ENCODE results near the gene OCA2.

DNA sequence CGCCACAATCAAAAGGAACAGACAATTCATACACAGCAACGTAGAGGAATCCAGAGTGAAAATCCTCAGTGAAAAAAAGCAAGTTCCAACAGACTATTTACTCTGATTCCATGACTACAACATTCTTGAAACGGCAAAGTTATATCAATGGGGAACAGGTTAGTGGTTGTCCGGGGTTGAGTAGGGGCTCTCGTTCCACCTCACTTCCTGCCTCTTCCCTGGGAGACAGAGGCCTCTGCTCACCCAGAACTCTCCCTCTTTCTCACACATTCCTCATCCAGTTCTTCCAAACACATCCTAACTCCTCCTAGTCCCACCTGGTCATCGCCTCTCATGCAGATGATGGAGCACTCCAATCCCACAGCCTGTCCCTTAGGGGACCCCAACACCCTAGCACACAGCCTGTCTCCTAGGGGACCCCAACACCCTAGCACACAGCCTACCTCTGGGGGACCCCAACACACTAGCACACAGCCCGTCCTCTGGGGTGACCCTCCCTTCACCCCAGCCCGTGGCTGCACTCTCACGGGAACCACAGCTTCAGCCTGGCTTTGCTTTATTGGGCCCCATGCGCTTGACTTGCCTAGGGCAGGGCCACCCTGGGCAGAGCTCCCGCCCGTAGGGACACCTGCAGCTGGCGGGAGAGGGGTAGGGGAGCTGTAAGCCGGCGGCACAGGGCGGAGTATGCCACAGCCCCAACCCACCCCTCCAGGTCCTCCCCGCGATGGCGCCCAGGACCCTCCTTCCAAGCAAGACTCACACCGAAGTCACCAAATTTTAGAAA is 5.2 kb downstream of the OCA2 start:
- no peak for TF ChIP-seq CREB1 (IDR thresholded peaks at IDR 0.05; ENCODE audit: low read depth)
- no peak for TF ChIP-seq EP300 (IDR thresholded peaks at IDR 0.05; ENCODE audit: borderline replicate concordance)
- TF ChIP-seq TCF12 (IDR thresholded peaks at IDR 0.05; ENCODE audit: low read depth): no peak
- TF ChIP-seq CEBPB (IDR thresholded peaks at IDR 0.05): no peak
- TF ChIP-seq YY1 (IDR thresholded peaks at IDR 0.05; ENCODE audit: low read depth): no peak
- TF ChIP-seq, protein P1, sequence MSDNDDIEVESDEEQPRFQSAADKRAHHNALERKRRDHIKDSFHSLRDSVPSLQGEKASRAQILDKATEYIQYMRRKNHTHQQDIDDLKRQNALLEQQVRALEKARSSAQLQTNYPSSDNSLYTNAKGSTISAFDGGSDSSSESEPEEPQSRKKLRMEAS (IDR thresholded peaks at IDR 0.05): no peak
- no peak for TF ChIP-seq RAD21 (IDR thresholded peaks at IDR 0.05; ENCODE audit: low read depth)
- TF ChIP-seq FOXM1 (IDR thresholded peaks at IDR 0.05; ENCODE audit: borderline replicate concordance, low read depth): no peak
- TF ChIP-seq, protein P2, sequence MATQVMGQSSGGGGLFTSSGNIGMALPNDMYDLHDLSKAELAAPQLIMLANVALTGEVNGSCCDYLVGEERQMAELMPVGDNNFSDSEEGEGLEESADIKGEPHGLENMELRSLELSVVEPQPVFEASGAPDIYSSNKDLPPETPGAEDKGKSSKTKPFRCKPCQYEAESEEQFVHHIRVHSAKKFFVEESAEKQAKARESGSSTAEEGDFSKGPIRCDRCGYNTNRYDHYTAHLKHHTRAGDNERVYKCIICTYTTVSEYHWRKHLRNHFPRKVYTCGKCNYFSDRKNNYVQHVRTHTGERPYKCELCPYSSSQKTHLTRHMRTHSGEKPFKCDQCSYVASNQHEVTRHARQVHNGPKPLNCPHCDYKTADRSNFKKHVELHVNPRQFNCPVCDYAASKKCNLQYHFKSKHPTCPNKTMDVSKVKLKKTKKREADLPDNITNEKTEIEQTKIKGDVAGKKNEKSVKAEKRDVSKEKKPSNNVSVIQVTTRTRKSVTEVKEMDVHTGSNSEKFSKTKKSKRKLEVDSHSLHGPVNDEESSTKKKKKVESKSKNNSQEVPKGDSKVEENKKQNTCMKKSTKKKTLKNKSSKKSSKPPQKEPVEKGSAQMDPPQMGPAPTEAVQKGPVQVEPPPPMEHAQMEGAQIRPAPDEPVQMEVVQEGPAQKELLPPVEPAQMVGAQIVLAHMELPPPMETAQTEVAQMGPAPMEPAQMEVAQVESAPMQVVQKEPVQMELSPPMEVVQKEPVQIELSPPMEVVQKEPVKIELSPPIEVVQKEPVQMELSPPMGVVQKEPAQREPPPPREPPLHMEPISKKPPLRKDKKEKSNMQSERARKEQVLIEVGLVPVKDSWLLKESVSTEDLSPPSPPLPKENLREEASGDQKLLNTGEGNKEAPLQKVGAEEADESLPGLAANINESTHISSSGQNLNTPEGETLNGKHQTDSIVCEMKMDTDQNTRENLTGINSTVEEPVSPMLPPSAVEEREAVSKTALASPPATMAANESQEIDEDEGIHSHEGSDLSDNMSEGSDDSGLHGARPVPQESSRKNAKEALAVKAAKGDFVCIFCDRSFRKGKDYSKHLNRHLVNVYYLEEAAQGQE (IDR thresholded peaks at IDR 0.05; ENCODE audit: low read depth): no peak
- no peak for TF ChIP-seq TEAD4 (IDR thresholded peaks at IDR 0.05)
- no peak for TF ChIP-seq NFIC (IDR thresholded peaks at IDR 0.05)
